Astrocyte of the spinal cord (primary cell): ENCODE results near the gene PDK2.

Source experiments
- DNase-seq: peaks from one replicate; pipeline ENCODE4 v3.0.0; 2011; ENCODE audit warnings: low read depth, low spot score
- H3K4me3 ChIP-seq: 2 replicates; pipeline ENCODE4 v1.5.1; 2011; ENCODE audit warnings: low read depth, mild to moderate bottlenecking, low read length, moderate library complexity
- in situ Hi-C: cut with HindIII; loops from 2 replicates; pipeline ENCODE4 v1.10.0; 2017; ENCODE audit warnings: low sequenced_read_pairs
- TF ChIP-seq, protein P1 (sequence below): IDR thresholded peaks from 2 replicates; pipeline ENCODE4 v1.5.1; 2012; ENCODE audit warnings: low read depth, mild to moderate bottlenecking, low read length, inconsistent platforms

Gene PDK2

DNA sequence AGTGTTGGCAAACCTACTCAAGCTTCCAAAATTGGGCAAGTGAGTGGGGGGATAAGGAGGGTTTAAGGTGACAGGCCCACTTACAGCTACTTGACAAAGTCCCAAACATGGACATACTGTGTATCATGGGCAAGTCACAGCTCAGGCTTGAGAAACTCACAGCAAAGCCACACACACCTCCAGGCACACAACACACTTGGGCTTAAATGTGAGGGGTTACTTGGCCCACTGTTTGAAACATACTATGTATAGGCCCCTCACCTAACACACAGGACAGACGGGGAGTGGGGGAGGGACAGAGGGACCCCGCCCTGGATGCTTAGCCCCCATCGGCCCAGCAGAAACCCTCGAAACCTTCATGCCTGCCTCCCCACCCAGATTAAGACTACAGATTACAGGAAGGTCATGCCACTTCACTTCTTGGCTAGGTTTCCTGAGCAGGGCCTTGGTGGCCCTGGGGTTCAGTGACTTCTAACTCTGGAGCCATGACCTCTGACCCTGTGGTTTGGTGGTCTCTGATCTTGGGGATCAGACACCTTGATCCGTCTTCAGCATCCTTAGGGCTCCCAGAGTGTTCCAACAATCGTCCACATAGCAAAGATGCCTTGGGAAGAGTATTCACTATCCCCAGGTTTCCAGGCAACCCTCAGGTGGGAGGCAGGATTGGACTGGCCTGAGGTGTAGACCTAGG lies 37.1 kb downstream of the PDK2 start:
- in situ Hi-C loops: no loop called here
- TF ChIP-seq, protein P1, sequence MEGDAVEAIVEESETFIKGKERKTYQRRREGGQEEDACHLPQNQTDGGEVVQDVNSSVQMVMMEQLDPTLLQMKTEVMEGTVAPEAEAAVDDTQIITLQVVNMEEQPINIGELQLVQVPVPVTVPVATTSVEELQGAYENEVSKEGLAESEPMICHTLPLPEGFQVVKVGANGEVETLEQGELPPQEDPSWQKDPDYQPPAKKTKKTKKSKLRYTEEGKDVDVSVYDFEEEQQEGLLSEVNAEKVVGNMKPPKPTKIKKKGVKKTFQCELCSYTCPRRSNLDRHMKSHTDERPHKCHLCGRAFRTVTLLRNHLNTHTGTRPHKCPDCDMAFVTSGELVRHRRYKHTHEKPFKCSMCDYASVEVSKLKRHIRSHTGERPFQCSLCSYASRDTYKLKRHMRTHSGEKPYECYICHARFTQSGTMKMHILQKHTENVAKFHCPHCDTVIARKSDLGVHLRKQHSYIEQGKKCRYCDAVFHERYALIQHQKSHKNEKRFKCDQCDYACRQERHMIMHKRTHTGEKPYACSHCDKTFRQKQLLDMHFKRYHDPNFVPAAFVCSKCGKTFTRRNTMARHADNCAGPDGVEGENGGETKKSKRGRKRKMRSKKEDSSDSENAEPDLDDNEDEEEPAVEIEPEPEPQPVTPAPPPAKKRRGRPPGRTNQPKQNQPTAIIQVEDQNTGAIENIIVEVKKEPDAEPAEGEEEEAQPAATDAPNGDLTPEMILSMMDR: no peak
- no peak overlapping the region for H3K4me3 ChIP-seq
- DNase-seq: no peak

DNA sequence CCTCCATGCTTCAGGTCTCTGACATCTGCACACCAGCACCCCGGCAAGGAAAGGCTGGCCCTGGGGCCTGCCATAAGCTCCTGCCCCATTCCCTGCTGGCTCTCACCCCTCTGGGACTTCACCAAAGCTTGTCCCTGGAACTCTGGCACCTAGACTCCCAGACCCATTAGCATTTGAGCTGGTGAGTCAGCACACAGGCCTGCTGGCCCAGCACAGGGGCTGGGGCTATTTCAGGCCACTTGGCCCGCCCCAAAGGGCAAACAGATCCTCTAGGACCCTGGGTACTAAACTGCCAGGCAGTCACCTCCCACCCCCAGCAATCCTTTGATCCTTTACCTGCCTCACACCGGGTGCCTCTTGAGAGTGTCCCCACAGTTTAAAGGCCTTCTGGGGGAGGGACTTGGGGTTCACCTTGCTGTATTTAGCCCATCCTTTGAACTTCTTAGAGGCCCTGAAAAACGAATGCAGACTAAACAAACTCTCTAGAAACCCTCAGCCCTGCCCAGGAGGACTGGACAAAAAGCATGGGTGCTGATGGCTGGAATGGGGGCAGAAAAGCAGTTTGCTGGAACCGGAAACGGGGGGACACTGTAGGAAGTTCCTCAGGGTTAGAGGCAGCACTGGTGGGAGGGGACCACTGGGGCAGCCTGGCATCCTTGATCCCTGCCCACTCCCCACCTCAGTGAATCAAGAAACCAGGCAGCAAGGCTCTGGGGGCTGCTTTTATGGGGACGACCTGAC lies 38.0 kb downstream of the PDK2 start:
- in situ Hi-C loops: no loop called here
- TF ChIP-seq, protein P1: no peak
- no peak overlapping the region for H3K4me3 ChIP-seq
- DNase-seq: no peak

DNA sequence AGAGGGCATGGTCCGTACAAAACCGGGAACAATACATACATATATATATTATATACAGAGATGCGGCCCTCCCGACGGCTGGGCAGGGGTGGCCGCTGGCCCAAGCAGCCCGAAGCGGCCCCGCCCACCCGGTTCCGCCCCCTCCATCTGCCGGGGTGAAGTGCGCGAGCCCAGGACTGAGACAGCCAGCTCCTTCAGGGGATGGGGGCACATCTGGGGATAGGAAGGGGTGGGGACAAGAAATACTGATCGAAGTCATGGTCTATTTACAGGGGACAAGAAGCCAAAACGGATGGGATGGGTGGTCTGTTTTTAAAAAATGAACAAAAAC lies 38.6 kb downstream of the PDK2 start:
- in situ Hi-C loops: no loop called here
- no peak for DNase-seq
- no peak overlapping the region for H3K4me3 ChIP-seq
- TF ChIP-seq, protein P1: no peak

DNA sequence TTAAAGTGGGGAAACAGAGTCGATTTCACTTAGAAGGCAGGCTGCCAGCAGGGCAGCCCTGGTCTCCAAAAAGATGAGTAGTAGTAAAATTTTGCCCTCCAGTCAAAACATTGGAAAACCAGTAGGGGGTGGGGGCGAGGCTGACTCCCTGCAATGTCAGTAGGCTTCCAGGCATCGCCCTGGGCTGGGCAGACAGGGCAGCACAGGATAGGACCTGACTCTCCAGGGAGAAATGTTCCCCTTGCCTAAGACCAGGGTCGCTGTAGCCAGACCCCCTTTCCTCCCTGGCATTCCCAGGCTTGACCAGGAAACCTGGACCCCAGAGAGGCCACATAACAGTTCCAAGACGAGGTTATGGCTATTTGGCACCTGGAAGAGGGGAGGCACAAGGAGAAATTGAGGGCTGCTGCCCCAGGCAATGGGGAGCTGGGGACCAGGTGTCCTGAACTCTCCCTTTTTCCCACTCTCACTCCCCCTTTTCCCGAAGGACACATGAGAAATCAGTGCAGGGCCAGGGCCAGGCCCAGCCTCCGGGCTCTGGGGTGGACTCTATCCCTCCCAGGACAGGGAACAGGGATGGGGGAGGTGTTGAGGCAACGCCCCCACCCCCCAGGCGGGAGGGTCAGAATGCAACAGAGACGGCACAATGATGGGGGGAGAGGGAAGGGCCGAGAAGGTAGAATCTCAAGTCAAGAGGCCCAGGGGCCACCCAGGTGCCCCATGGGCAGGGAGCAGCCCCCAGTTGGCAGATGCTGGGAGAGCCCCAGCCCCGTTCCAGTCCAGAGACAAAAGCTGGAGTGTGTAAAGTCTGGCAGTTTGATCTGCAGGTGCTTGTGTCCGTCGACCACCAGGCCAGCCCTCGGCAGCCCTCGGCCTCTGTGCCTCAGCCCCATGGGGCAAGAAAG lies 39.3 kb downstream of the PDK2 start:
- in situ Hi-C loops: no loop called here
- no peak for DNase-seq
- TF ChIP-seq, protein P1: no peak
- no peak overlapping the region for H3K4me3 ChIP-seq

DNA sequence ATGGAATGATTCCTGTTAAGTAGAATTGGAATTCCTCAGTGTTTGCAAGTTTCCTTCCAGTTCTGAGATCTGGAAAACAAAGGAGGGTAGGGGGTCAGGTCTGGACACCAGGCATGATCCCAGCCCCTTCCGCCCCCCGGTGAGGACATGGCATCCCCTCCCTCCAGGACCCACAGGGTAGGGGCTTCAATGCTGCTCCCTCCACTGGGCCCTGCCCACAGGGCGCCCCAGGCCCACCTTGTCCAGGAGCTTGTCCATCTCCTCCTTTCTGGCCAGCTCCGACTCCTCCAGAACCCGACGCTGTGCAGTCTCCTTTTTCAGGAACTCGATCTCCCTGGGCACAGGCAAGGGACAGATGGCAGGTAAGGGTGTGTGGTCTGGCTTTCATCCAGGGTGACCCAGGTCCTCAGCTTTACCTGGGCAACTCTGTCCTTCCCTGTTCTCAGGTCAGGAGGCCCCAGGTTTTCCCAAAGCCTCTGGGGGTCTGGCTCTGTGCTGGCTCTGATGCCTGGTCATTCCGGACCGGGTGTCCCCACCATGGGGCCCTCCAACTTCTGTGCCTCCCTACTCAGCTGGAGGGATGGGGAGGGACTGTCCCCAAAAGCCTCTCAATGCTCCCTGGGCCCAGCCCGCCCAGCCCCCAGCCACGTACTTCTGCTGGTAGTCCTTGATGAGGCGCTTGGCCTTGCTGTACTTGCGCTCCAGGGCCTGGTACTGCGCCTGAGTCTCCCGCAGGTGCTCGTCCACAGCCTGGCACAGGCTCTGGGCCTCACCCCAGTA lies 40.4 kb downstream of the PDK2 start:
- in situ Hi-C loops: no loop called here
- H3K4me3 ChIP-seq: no peak overlapping the region
- TF ChIP-seq, protein P1: no peak
- no peak for DNase-seq
